ENCODE measurements around the gene CRB2. TPM values are rescaled to one million over a fixed set of nuclear protein-coding genes. Genes with fewer than 3 reads are reported as not detected.

Gene CRB2
- total and polyA plus RNA-seq, 2 donors (not counting 3 experiments of a cell fraction or from before 2014, with no cell fraction given) = not detected

DNA sequence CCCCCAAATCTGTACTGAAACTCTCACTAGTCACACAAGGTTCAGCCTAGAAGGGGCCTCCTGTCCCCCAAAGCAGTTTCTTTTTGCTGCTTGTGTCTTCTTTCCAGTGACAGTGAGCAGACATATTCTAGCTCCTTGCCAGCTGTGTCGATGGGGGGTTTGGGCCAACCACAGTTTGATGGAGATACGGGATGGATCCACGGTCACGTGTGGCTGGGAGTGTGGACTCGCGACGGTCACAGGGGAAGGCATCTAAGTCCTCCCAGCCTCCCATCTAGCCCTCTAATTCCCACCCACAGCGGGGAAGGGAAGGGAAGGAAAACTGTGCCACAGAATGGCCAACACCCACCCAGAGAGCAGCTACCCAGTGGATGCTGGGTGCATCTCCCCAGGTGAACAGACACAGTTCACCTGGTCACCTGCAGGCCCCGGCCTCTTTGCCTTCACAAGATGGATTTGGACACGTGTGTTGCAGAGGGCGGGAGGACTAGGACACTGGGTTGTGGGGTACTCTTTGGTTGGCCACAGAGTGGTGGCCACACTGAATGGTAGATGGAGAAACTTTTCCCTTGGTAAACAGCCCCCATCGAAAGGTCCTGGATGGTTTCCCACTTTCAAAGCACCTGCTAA is 54.4 kb downstream of the CRB2 start:
- POLR2A ChIA-PET = no interaction called here
- Histone ChIP-seq H3K4me1 (ENCODE audit: control insufficient read depth, extremely low read depth, insufficient read depth, low read length) (no peaks in the 10 kb centered on the region), H3K4me3 (replicated peaks in 1 of 3; ENCODE audit: insufficient read depth in 1 of 3, low read depth in 1 of 3, low read length in 3 of 3) (no peak overlapping the region), H3K27me3 (ENCODE audit: control insufficient read depth in 2 of 2, insufficient read depth in 2 of 2, low read length in 2 of 2) (no peaks in the 10 kb centered on the region), H3K27ac (ENCODE audit: insufficient read depth, low read depth, low read length) (no peak overlapping the region), H3K9me3 (replicated peaks; ENCODE audit: control insufficient read depth, insufficient read depth, low read length) (no peaks in the 10 kb centered on the region), H3K79me2 (ENCODE audit: control insufficient read depth, insufficient read depth, low read length) (no peaks in the 10 kb centered on the region), H4K20me1 (replicated peaks; ENCODE audit: control insufficient read depth, extremely low read depth, insufficient read depth, low read length) (no peaks in the 10 kb centered on the region), H3K9ac (replicated peaks; ENCODE audit: extremely low read depth, insufficient read depth, low read length) (no peak overlapping the region), H3K36me3 (ENCODE audit: control insufficient read depth in 2 of 2, extremely low read depth in 1 of 2, insufficient read depth in 2 of 2, low read length in 2 of 2) (no peaks in the 10 kb centered on the region), H3K4me2 (ENCODE audit: insufficient read depth, low read length) (no peak overlapping the region), H3K9me1 (replicated peaks; ENCODE audit: control insufficient read depth, extremely low read depth, insufficient read depth, low read length) (no peaks in the 10 kb centered on the region), H2AFZ (ENCODE audit: low read depth, low read length) (no peak overlapping the region)
- dilution Hi-C loops (cut with MboI; ENCODE audit: extremely low pct_ligation_motif_present, low sequenced_read_pairs) (no loop called here), intact Hi-C loops (cut with micrococcal nuclease) (no loop called here)
- TF ChIP-seq, protein P1, sequence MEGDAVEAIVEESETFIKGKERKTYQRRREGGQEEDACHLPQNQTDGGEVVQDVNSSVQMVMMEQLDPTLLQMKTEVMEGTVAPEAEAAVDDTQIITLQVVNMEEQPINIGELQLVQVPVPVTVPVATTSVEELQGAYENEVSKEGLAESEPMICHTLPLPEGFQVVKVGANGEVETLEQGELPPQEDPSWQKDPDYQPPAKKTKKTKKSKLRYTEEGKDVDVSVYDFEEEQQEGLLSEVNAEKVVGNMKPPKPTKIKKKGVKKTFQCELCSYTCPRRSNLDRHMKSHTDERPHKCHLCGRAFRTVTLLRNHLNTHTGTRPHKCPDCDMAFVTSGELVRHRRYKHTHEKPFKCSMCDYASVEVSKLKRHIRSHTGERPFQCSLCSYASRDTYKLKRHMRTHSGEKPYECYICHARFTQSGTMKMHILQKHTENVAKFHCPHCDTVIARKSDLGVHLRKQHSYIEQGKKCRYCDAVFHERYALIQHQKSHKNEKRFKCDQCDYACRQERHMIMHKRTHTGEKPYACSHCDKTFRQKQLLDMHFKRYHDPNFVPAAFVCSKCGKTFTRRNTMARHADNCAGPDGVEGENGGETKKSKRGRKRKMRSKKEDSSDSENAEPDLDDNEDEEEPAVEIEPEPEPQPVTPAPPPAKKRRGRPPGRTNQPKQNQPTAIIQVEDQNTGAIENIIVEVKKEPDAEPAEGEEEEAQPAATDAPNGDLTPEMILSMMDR (IDR thresholded peaks at IDR 0.05; ENCODE audit: extremely low read depth in 1 of 2, insufficient read depth in 1 of 2, low read depth in 1 of 2, low read length in 2 of 2) = no peak
- TF ChIP-seq, protein P2, sequence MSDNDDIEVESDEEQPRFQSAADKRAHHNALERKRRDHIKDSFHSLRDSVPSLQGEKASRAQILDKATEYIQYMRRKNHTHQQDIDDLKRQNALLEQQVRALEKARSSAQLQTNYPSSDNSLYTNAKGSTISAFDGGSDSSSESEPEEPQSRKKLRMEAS (IDR thresholded peaks at IDR 0.05; ENCODE audit: insufficient read depth, insufficient read length) = no peak
- no peak for TF ChIP-seq GATA2 (IDR thresholded peaks at IDR 0.05; ENCODE audit: insufficient read depth, insufficient read length, low read depth, low read length)
- TF ChIP-seq MYC (IDR thresholded peaks at IDR 0.05; ENCODE audit: low read depth, low read length) = no peak
- no peak for TF ChIP-seq POLR2AphosphoS5 (IDR thresholded peaks at IDR 0.05; ENCODE audit: insufficient read depth, low read depth, low read length)
- TF ChIP-seq FOS (IDR thresholded peaks at IDR 0.05; ENCODE audit: borderline replicate concordance, insufficient read depth, low read length) = no peak
- no peak for TF ChIP-seq POLR2A (IDR thresholded peaks at IDR 0.05; ENCODE audit: low read depth, low read length)
- TF ChIP-seq EZH2 (IDR thresholded peaks at IDR 0.05; ENCODE audit: borderline replicate concordance, low read depth, low read length, severe bottlenecking) = no peak
- CTCF ChIA-PET = interaction anchor here (0.7 kb wide), 2 partner anchors 9 to 11 kb away, joined by 3 read pairs; no protein-coding TSS in a partner anchor
- no TSS peak for BruUV-seq (replicated peaks)
- FAIRE-seq (no peak), DNase-seq (ENCODE audit: low read depth, low spot score) (no peak)
